A549 (cell line): ENCODE results near the gene CLEC1A.
"Not testable (repeated sequence)": the region's sequence is repeated elsewhere in the genome, so short reads cannot be mapped to it uniquely, and the experiment has no call there.

ENCODE experiments used
- EP300 ChIP-seq, 2 experiments: fragments of >200 bp; sonication (Bioruptor Twin); formaldehyde crosslinking; IDR thresholded peaks; 2 replicates in 1 of 2; 3 replicates in 1 of 2; pipeline ENCODE4 v1.6.1; 2016 to 2017
- POLR2AphosphoS2 ChIP-seq: conservative IDR thresholded peaks from 2 replicates; pipeline ENCODE4 v1.6.1; 2012; ENCODE audit warnings: low read length, improper control_type of control experiment, inconsistent platforms
- SREBF2 ChIP-seq: fragments of 450-650 bp; IDR thresholded peaks from 2 replicates; pipeline ENCODE4 v1.6.1; 2014; ENCODE audit warnings: mild to moderate bottlenecking, moderate library complexity
- TF ChIP-seq, protein P1 (sequence below): fragments of >200 bp; sonication (Bioruptor Twin); formaldehyde crosslinking; IDR thresholded peaks from 3 replicates; pipeline ENCODE4 v1.5.1; 2016

DNA sequence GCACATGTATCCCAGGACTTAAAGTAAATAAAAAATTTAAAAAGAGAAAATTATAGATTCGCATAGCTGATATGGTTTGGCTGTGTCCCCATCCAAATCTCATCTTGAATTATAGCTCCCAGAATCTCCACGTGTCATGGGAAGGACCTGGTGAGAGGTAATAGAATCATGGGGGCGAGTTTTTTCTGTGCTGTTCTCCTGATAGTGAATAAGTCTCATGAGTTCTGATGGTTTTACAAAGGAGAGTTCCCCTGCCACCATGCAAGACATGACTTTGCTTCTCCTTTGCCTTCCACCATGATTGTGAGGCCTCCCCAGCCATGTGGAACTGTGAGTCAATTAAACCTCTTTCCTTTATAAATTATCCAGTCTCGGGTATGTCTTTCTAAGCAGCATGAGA, 72.1 kb downstream of the CLEC1A start:
- TF ChIP-seq, protein P1, sequence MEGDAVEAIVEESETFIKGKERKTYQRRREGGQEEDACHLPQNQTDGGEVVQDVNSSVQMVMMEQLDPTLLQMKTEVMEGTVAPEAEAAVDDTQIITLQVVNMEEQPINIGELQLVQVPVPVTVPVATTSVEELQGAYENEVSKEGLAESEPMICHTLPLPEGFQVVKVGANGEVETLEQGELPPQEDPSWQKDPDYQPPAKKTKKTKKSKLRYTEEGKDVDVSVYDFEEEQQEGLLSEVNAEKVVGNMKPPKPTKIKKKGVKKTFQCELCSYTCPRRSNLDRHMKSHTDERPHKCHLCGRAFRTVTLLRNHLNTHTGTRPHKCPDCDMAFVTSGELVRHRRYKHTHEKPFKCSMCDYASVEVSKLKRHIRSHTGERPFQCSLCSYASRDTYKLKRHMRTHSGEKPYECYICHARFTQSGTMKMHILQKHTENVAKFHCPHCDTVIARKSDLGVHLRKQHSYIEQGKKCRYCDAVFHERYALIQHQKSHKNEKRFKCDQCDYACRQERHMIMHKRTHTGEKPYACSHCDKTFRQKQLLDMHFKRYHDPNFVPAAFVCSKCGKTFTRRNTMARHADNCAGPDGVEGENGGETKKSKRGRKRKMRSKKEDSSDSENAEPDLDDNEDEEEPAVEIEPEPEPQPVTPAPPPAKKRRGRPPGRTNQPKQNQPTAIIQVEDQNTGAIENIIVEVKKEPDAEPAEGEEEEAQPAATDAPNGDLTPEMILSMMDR = not testable (repeated sequence)
- TF ChIP-seq EP300 (IDR thresholded peaks at IDR 0.05); POLR2AphosphoS2; SREBF2: not testable (repeated sequence)
